WTC11 (cell line): ENCODE data around the gene CDK6. TPM values are rescaled to one million over a fixed set of nuclear protein-coding genes. Genes with fewer than 3 reads are reported as not detected.

Experiments
- ATAC-seq: fragments of 200-7000 bp; cut with Tn5 transposase; 2 replicates; pipeline ENCODE4 v1.10.0; 2021; ENCODE audit warnings: mild to moderate bottlenecking, moderate library complexity
- CTCF ChIA-PET: fragments of 300-600 bp; sonication (Branson Sonifier 250); formaldehyde crosslinking; loops from one replicate; lab custom pipeline; 2021; ENCODE audit warnings: antibody characterized with exemption; lab: Charles Lee
- POLR2A ChIA-PET: fragments of 350-600 bp; sonication (Branson Sonifier 250); formaldehyde crosslinking; loops from one replicate; lab custom pipeline; 2021; ENCODE audit warnings: antibody characterized with exemption; lab: Charles Lee
- DNase-seq: peaks from one replicate; pipeline ENCODE4 v3.0.0; 2021; ENCODE audit warnings: low spot score
- H3K27ac Mint-ChIP-seq: 2 replicates; pipeline ENCODE4 v1.8.0; 2021; ENCODE audit warnings: mixed read lengths
- H3K27me3 Mint-ChIP-seq: 2 replicates; pipeline ENCODE4 v1.8.0; 2021; ENCODE audit warnings: low read depth, mild to moderate bottlenecking, moderate library complexity, mixed read lengths
- H3K36me3 Mint-ChIP-seq: 2 replicates; pipeline ENCODE4 v1.8.0; 2021; ENCODE audit warnings: mixed read lengths
- H3K4me1 Mint-ChIP-seq: 2 replicates; pipeline ENCODE4 v1.8.0; 2022; ENCODE audit warnings: mixed read lengths
- H3K4me3 Mint-ChIP-seq: 2 replicates; pipeline ENCODE4 v1.8.0; 2021; ENCODE audit warnings: mild to moderate bottlenecking, moderate library complexity, mixed read lengths
- H3K9me3 Mint-ChIP-seq: 2 replicates; pipeline ENCODE4 v1.8.0; 2021; ENCODE audit warnings: mixed read lengths
- ATF1 ChIP-seq: sonication (generic); formaldehyde crosslinking; IDR thresholded peaks from 2 replicates; pipeline ENCODE4 v1.8.1; 2023; ENCODE audit warnings: mild to moderate bottlenecking, moderate library complexity, missing genetic modification reagents
- IRF2 ChIP-seq: sonication (generic); formaldehyde crosslinking; IDR thresholded peaks from 2 replicates; pipeline ENCODE4 v1.8.0; 2022; ENCODE audit warnings: low read depth, missing genetic modification reagents, borderline replicate concordance
- NFYB ChIP-seq: sonication (generic); formaldehyde crosslinking; conservative IDR thresholded peaks from 2 replicates; pipeline ENCODE4 v1.8.0; 2022; ENCODE audit warnings: low read depth, missing genetic modification reagents
- SMAD3 ChIP-seq: sonication (generic); formaldehyde crosslinking; IDR thresholded peaks from 2 replicates; pipeline ENCODE4 v1.8.0; 2022; ENCODE audit warnings: missing genetic modification reagents, mild to moderate bottlenecking, borderline replicate concordance
- SMAD4 ChIP-seq: sonication (generic); formaldehyde crosslinking; IDR thresholded peaks from 2 replicates; pipeline ENCODE4 v1.8.0; 2022; ENCODE audit warnings: mild to moderate bottlenecking, missing genetic modification reagents
- TCF7 ChIP-seq: sonication (generic); formaldehyde crosslinking; IDR thresholded peaks from 2 replicates; pipeline ENCODE4 v1.8.0; 2022; ENCODE audit warnings: mild to moderate bottlenecking, low read depth, missing genetic modification reagents, moderate library complexity
- ZNF138 ChIP-seq: sonication (generic); formaldehyde crosslinking; conservative IDR thresholded peaks from 2 replicates; pipeline ENCODE4 v1.8.1; 2022; ENCODE audit warnings: mild to moderate bottlenecking, moderate library complexity, missing genetic modification reagents
- ZNF219 ChIP-seq: sonication (generic); formaldehyde crosslinking; IDR thresholded peaks from 2 replicates; pipeline ENCODE4 v1.8.0; 2023; ENCODE audit warnings: missing genetic modification reagents, mild to moderate bottlenecking, borderline replicate concordance
- ZNF263 ChIP-seq: sonication (generic); formaldehyde crosslinking; IDR thresholded peaks from 2 replicates; pipeline ENCODE4 v1.8.1; 2022; ENCODE audit warnings: low read depth, mild to moderate bottlenecking, moderate library complexity, missing genetic modification reagents
- ZNF317 ChIP-seq: sonication (generic); formaldehyde crosslinking; IDR thresholded peaks from 2 replicates; pipeline ENCODE4 v1.8.1; 2023; ENCODE audit warnings: low read depth, mild to moderate bottlenecking, moderate library complexity, missing genetic modification reagents, borderline replicate concordance
- total RNA-seq: library from RNA; stranded (reverse); gene quantifications from 3 replicates; pipeline ENCODE4 v1.2.3, GENCODE V29; 2021
- TF ChIP-seq, protein P1 (sequence below): sonication (generic); formaldehyde crosslinking; IDR thresholded peaks from 2 replicates; pipeline ENCODE4 v1.8.0; 2022; ENCODE audit warnings: mild to moderate bottlenecking, missing genetic modification reagents
- TF ChIP-seq, protein P2 (sequence below): sonication (generic); formaldehyde crosslinking; IDR thresholded peaks from 2 replicates; pipeline ENCODE4 v1.8.0; 2023; ENCODE audit warnings: missing genetic modification reagents
- TF ChIP-seq, protein P3 (sequence below): sonication (generic); formaldehyde crosslinking; IDR thresholded peaks from 2 replicates; pipeline ENCODE4 v1.8.0; 2022; ENCODE audit warnings: missing genetic modification reagents
- TF ChIP-seq, protein P4 (sequence below): sonication (generic); formaldehyde crosslinking; IDR thresholded peaks from 2 replicates; pipeline ENCODE4 v1.8.1; 2022; ENCODE audit warnings: mild to moderate bottlenecking, missing genetic modification reagents, moderate library complexity, borderline replicate concordance
- TF ChIP-seq, protein P5 (sequence below): sonication (generic); formaldehyde crosslinking; IDR thresholded peaks from 2 replicates; pipeline ENCODE4 v1.8.0; 2023; ENCODE audit warnings: missing genetic modification reagents, mild to moderate bottlenecking, borderline replicate concordance
- TF ChIP-seq, protein P6 (sequence below): sonication (generic); formaldehyde crosslinking; IDR thresholded peaks from 2 replicates; pipeline ENCODE4 v1.8.1; 2023; ENCODE audit warnings: mild to moderate bottlenecking, missing genetic modification reagents, borderline replicate concordance

The CDK6 gene
- total RNA-seq, 1 experiment from 2014 or later, result 47.2 TPM

GRCh38 chr7:92840316-92840715 lies 3.9 kb upstream of the CDK6 start:
- no peak overlapping the region for H3K4me3 Mint-ChIP-seq
- no peak for TF ChIP-seq ZNF138 (CRISPR knock-in tag)
- DNase-seq (no peak), ATAC-seq (peak; percentile 50)
- ChIA-PET CTCF (interaction anchor here (0.6 kb wide), 1 partner anchor 198 kb away, joined by 4 read pairs; no protein-coding TSS in a partner anchor), POLR2A (no interaction called here)
- peaks cover 25% of the 10 kb centered on the region for H3K27me3 Mint-ChIP-seq
- 0 out of 2 replicates have a peak, but pooled peaks cover 3% of the 10 kb centered on the region for H3K9me3 Mint-ChIP-seq
- peaks cover 18% of the 10 kb centered on the region for H3K4me1 Mint-ChIP-seq
- H3K27ac Mint-ChIP-seq, result no peak overlapping the region
- no peaks in the 10 kb centered on the region for H3K36me3 Mint-ChIP-seq

GRCh38 chr7:92839901-92840300 lies 3.5 kb upstream of the CDK6 start:
- H3K9me3 Mint-ChIP-seq, result 0 out of 2 replicates have a peak, but pooled peaks cover 3% of the 10 kb centered on the region
- ATAC-seq, result no peak
- H3K27me3 Mint-ChIP-seq, result peaks cover 25% of the 10 kb centered on the region
- no peak overlapping the region for H3K27ac Mint-ChIP-seq
- CTCF ChIA-PET, result interaction anchor here (0.6 kb wide), 1 partner anchor 197 kb away, joined by 4 read pairs; no protein-coding TSS in a partner anchor
- no peaks in the 10 kb centered on the region for H3K36me3 Mint-ChIP-seq
- TF ChIP-seq TCF7 (CRISPR knock-in tag) (no peak), SMAD4 (CRISPR knock-in tag) (no peak), ZNF263 (CRISPR knock-in tag) (no peak), ZNF317 (CRISPR knock-in tag) (no peak), IRF2 (CRISPR knock-in tag) (no peak)
- TF ChIP-seq, protein P1, sequence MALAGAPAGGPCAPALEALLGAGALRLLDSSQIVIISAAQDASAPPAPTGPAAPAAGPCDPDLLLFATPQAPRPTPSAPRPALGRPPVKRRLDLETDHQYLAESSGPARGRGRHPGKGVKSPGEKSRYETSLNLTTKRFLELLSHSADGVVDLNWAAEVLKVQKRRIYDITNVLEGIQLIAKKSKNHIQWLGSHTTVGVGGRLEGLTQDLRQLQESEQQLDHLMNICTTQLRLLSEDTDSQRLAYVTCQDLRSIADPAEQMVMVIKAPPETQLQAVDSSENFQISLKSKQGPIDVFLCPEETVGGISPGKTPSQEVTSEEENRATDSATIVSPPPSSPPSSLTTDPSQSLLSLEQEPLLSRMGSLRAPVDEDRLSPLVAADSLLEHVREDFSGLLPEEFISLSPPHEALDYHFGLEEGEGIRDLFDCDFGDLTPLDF (CRISPR knock-in tag), result no peak
- TF ChIP-seq, protein P2, sequence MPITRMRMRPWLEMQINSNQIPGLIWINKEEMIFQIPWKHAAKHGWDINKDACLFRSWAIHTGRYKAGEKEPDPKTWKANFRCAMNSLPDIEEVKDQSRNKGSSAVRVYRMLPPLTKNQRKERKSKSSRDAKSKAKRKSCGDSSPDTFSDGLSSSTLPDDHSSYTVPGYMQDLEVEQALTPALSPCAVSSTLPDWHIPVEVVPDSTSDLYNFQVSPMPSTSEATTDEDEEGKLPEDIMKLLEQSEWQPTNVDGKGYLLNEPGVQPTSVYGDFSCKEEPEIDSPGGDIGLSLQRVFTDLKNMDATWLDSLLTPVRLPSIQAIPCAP (CRISPR knock-in tag), result no peak
- TF ChIP-seq, protein P3, sequence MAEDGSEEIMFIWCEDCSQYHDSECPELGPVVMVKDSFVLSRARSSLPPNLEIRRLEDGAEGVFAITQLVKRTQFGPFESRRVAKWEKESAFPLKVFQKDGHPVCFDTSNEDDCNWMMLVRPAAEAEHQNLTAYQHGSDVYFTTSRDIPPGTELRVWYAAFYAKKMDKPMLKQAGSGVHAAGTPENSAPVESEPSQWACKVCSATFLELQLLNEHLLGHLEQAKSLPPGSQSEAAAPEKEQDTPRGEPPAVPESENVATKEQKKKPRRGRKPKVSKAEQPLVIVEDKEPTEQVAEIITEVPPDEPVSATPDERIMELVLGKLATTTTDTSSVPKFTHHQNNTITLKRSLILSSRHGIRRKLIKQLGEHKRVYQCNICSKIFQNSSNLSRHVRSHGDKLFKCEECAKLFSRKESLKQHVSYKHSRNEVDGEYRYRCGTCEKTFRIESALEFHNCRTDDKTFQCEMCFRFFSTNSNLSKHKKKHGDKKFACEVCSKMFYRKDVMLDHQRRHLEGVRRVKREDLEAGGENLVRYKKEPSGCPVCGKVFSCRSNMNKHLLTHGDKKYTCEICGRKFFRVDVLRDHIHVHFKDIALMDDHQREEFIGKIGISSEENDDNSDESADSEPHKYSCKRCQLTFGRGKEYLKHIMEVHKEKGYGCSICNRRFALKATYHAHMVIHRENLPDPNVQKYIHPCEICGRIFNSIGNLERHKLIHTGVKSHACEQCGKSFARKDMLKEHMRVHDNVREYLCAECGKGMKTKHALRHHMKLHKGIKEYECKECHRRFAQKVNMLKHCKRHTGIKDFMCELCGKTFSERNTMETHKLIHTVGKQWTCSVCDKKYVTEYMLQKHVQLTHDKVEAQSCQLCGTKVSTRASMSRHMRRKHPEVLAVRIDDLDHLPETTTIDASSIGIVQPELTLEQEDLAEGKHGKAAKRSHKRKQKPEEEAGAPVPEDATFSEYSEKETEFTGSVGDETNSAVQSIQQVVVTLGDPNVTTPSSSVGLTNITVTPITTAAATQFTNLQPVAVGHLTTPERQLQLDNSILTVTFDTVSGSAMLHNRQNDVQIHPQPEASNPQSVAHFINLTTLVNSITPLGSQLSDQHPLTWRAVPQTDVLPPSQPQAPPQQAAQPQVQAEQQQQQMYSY (CRISPR knock-in tag), result no peak
- TF ChIP-seq, protein P4, sequence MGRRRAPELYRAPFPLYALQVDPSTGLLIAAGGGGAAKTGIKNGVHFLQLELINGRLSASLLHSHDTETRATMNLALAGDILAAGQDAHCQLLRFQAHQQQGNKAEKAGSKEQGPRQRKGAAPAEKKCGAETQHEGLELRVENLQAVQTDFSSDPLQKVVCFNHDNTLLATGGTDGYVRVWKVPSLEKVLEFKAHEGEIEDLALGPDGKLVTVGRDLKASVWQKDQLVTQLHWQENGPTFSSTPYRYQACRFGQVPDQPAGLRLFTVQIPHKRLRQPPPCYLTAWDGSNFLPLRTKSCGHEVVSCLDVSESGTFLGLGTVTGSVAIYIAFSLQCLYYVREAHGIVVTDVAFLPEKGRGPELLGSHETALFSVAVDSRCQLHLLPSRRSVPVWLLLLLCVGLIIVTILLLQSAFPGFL (CRISPR knock-in tag), result no peak
- TF ChIP-seq, all 79 proteins: peak for 0
- POLR2A ChIA-PET, result no interaction called here
- H3K4me1 Mint-ChIP-seq, result peaks cover 18% of the 10 kb centered on the region
- no peak overlapping the region for H3K4me3 Mint-ChIP-seq
- no peak for DNase-seq

DNA sequence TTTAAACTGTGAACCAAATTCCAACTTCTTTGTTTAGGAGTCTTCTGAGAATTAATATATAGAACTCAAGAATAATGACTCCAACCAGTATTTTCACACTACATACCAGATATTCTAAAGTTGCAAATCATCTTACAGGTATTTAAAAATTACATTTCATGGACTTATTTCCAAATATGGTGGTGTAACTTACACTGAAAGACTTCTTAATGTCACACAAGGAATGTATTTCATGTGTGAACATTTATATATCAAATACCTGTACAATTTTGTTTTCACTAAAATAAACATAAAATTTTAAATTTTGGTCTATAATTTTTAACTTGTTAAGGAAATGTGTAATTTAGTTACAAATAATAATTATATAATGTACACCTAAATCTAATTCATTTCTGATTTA lies 2.6 kb upstream of the CDK6 start:
- H3K27me3 Mint-ChIP-seq, result peaks cover 25% of the 10 kb centered on the region
- CTCF ChIA-PET, result no interaction called here
- ATAC-seq (no peak), DNase-seq (no peak)
- H3K9me3 Mint-ChIP-seq, result 0 out of 2 replicates have a peak, but pooled peaks cover 2% of the 10 kb centered on the region
- no peak overlapping the region for H3K27ac Mint-ChIP-seq
- peaks cover 18% of the 10 kb centered on the region for H3K4me1 Mint-ChIP-seq
- POLR2A ChIA-PET, result no interaction called here
- no peak overlapping the region for H3K4me3 Mint-ChIP-seq
- no peaks in the 10 kb centered on the region for H3K36me3 Mint-ChIP-seq
- no peak for TF ChIP-seq NFYB (CRISPR knock-in tag)
- no peak for TF ChIP-seq ATF1 (CRISPR knock-in tag)
- TF ChIP-seq, protein P5, sequence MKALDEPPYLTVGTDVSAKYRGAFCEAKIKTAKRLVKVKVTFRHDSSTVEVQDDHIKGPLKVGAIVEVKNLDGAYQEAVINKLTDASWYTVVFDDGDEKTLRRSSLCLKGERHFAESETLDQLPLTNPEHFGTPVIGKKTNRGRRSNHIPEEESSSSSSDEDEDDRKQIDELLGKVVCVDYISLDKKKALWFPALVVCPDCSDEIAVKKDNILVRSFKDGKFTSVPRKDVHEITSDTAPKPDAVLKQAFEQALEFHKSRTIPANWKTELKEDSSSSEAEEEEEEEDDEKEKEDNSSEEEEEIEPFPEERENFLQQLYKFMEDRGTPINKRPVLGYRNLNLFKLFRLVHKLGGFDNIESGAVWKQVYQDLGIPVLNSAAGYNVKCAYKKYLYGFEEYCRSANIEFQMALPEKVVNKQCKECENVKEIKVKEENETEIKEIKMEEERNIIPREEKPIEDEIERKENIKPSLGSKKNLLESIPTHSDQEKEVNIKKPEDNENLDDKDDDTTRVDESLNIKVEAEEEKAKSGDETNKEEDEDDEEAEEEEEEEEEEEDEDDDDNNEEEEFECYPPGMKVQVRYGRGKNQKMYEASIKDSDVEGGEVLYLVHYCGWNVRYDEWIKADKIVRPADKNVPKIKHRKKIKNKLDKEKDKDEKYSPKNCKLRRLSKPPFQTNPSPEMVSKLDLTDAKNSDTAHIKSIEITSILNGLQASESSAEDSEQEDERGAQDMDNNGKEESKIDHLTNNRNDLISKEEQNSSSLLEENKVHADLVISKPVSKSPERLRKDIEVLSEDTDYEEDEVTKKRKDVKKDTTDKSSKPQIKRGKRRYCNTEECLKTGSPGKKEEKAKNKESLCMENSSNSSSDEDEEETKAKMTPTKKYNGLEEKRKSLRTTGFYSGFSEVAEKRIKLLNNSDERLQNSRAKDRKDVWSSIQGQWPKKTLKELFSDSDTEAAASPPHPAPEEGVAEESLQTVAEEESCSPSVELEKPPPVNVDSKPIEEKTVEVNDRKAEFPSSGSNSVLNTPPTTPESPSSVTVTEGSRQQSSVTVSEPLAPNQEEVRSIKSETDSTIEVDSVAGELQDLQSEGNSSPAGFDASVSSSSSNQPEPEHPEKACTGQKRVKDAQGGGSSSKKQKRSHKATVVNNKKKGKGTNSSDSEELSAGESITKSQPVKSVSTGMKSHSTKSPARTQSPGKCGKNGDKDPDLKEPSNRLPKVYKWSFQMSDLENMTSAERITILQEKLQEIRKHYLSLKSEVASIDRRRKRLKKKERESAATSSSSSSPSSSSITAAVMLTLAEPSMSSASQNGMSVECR (CRISPR knock-in tag), result no peak
- TF ChIP-seq, protein P6, sequence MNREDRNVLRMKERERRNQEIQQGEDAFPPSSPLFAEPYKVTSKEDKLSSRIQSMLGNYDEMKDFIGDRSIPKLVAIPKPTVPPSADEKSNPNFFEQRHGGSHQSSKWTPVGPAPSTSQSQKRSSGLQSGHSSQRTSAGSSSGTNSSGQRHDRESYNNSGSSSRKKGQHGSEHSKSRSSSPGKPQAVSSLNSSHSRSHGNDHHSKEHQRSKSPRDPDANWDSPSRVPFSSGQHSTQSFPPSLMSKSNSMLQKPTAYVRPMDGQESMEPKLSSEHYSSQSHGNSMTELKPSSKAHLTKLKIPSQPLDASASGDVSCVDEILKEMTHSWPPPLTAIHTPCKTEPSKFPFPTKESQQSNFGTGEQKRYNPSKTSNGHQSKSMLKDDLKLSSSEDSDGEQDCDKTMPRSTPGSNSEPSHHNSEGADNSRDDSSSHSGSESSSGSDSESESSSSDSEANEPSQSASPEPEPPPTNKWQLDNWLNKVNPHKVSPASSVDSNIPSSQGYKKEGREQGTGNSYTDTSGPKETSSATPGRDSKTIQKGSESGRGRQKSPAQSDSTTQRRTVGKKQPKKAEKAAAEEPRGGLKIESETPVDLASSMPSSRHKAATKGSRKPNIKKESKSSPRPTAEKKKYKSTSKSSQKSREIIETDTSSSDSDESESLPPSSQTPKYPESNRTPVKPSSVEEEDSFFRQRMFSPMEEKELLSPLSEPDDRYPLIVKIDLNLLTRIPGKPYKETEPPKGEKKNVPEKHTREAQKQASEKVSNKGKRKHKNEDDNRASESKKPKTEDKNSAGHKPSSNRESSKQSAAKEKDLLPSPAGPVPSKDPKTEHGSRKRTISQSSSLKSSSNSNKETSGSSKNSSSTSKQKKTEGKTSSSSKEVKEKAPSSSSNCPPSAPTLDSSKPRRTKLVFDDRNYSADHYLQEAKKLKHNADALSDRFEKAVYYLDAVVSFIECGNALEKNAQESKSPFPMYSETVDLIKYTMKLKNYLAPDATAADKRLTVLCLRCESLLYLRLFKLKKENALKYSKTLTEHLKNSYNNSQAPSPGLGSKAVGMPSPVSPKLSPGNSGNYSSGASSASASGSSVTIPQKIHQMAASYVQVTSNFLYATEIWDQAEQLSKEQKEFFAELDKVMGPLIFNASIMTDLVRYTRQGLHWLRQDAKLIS (CRISPR knock-in tag), result no peak
- TF ChIP-seq SMAD3 (CRISPR knock-in tag), result no peak
- no peak for TF ChIP-seq ZNF219 (CRISPR knock-in tag)
